Activated CD8-positive, alpha-beta memory T cell treated with anti-CD3 and anti-CD28 coated beads for 24 hours (primary cell): Measurements from ENCODE around the gene EVI2B.
"Not testable (repeated sequence)": the region's sequence is repeated elsewhere in the genome, so short reads cannot be mapped to it uniquely, and the experiment has no call there.

Source experiments
- DNase-seq: peaks from one replicate; pipeline ENCODE4 v3.0.0-alpha.2; 2020

Gene EVI2B, protein sequence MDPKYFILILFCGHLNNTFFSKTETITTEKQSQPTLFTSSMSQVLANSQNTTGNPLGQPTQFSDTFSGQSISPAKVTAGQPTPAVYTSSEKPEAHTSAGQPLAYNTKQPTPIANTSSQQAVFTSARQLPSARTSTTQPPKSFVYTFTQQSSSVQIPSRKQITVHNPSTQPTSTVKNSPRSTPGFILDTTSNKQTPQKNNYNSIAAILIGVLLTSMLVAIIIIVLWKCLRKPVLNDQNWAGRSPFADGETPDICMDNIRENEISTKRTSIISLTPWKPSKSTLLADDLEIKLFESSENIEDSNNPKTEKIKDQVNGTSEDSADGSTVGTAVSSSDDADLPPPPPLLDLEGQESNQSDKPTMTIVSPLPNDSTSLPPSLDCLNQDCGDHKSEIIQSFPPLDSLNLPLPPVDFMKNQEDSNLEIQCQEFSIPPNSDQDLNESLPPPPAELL

DNA sequence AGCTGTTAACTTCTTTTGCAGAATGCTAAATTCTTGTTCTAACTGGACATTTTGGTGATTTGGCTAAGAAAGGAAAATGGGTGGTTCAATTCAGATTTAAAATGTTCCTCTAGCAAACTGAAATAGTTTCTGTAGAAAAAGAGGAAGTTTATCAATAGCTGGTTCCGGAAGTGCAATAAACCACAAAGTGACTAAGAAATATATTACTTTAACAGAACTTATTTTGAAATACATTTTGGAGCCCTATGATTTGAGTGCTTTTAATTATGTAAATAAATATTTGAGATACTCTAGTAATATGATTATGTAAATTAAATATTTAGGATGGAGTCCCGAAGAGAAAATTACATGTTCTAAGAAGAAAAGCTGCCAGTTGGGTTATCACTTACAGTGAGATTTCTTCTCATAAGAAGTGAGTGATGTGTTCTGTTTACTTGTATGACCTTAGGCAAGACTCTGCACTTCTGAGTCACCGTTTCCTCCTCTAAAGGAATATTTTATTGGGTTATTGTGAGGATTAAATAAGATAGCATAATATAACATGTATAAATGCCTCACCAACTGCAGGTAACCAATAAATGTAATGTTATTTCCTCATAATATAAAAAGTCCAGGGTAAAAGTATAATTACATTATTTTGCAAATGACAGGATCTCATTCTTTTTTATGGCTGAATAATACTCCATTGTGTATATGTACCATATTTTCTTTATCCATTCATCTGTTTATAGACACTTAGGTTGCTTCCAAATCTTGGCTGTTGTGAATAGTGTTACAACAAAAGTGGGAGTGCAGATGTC, at the start of gene EVI2B:
TSS of gene EVI2B (minus strand) at position 73 of the 800 bp plus-strand sequence. CDS start 8,445 bp downstream, outside the sequence.
- DNase-seq = no peak

DNA sequence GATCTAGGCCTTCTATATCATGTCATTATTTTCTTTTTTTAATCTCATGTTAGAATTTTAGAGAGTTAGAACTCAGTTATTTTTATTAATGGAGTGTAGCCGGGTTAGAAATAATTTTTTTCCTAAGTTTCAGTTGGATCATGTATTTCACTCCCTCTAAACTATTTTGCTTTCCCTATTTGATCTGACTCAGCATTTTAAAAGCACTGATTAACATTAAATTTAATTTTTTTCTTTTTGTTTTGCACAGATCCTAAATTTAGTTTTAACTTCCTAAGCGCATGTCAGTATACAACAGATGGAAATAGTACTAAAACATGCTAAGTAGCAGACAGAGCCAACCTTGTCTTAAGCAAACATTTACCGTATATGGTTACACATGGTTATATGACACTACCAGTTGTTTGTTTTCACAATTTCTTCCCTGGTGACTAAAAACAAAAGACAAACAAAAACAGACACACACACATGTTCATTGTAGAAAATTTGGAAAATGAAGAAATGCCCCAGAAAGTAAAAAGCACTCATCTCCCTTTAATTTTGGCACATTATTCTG, 44.1 kb upstream of the EVI2B start:
- DNase-seq = no peak

DNA sequence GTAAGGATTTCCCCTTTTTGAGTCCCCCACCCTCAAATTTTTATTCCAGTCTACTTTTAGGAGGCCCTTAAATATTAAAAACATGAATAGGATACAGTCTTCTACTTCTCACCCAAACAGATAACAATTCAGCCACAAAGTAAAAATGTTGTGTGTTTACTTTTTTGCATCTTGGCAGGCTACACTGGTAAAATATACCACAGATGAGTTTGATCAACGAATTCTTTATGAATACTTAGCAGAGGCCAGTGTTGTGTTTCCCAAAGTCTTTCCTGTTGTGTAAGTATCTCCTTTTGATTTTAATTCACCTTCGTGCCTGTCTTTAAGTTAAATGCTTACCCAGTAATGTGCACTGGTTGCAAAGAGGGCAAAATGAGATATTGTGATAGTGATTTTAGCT, 43.2 kb upstream of the EVI2B start:
- DNase-seq = no peak

DNA sequence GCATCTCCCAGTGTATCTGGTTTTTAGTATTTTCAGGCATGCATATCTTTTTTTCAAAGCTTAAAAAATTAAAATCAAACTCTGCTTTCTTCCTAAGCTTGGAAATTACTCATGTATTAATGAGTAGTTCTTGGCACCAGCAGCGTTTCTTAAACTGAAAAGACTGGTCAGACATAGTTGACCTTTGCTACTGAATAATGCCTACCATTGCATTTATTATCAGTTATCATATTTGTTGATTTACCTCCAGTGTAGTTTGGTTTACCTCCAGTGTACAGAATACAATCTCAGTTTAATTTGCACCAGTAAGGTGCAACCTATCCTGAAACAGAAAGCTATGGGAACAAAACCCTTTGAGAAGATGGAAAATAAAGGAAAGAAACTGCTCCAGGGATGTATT, 42.1 kb upstream of the EVI2B start:
- DNase-seq = no peak

DNA sequence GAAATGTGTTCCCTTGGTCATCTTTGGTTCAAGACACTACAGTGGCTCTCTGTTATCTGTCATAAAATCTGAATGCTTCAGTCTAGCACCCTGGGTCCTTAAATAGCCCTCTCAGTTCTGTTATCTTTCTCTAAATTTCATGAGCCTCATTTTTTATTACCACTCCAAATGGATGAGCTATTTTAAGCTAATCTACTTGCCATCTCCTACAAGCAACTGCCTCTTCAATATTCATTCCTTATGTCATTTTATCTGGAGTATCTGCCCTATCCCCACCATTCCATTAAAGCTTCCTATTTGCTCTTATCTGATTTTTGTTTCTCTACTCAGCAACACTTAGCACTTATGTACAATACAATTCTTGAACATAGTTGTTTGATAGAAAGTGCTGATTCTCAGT, 35.6 kb upstream of the EVI2B start:
- DNase-seq = no peak

DNA sequence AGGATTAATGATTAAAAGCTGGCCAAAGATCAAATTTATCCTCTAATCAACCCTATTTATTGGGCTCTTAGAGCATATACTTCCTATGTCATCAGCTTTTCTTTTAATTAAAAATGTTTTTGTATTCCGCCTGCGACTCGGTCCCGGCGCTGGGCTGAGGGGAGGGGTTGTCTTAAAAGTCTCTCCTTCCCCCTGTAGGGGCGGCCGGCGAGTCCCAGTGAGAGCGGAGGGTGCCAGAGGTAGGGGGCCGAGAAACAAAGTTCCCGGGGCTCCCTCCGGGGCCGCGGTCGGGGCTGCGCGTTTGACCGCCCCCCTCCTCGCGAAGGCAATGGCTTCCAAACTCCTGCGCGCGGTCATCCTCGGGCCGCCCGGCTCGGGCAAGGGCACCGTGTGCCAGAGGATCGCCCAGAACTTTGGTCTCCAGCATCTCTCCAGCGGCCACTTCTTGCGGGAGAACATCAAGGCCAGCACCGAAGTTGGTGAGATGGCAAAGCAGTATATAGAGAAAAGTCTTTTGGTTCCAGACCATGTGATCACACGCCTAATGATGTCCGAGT, 31.4 kb upstream of the EVI2B start:
- DNase-seq = not testable (repeated sequence)

DNA sequence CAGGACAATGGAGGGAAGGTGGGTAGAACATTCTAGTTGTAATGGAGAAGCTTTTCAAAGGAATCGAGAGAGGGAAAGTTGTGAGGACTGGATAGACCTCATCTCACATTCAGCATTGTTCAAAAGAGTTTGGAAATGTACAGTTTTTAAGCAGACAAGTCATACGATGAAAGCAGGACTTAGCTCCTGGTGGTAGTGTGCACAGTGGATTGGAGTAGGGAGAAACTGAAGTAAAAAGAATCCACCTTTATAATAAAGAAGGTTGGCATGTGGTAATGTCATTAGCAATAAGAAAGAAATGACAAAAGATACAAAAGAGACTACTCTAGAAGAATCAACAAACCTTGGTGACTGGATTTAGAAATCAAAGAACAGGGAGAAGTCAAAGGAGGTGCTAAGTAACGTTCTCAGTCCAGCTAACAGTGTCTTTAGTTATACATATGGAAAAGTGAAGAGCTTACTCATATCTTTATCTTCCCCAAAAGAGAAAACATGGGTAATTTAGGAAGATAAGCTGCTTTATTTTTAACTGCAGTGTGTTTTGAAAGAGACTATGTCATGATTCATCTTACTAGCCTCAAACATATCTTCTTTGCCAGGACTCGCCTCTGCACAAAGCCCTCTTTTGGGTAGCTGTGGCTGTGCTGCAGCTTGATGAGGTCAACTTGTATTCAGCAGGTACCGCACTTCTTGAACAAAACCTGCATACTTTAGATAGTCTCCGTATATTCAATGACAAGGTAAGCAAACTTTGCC, 26.2 kb upstream of the EVI2B start:
- no peak for DNase-seq

DNA sequence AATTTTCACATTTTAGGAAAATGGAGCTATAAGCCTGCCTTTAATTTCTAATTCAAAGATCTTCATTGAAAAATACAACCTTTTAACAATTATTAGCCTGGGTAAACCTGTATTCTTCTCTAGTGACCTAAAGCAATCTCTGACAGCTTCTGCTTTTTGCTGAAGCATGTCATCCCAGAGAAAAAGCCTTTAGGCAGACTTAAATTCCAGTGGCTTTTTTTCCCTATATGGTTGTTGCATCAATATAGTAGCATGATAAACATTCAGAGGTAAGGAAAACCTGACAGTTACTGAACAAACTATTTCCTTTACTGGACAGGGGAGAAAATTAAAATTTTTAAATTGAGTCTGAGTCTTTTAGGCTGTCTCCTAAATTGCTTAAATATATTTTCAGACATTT, 15.4 kb upstream of the EVI2B start:
- DNase-seq = no peak

DNA sequence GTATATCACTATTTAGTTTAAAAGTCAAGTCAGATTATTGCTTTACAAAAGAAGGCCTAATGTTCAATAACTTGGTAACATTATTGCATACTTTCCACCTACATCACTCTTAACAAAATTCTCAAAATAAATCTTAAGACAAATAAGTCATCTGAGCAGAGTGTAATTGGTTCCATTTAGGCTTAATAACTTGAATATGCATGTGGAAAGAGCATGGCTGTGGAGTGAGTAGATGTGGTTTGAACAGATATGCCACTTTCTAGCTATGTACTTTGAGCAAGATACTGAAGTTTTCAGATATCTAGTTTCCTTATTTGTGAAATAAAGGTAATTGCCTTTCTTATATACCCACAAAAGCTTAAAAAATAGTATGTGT, 14.3 kb upstream of the EVI2B start:
- no peak for DNase-seq

DNA sequence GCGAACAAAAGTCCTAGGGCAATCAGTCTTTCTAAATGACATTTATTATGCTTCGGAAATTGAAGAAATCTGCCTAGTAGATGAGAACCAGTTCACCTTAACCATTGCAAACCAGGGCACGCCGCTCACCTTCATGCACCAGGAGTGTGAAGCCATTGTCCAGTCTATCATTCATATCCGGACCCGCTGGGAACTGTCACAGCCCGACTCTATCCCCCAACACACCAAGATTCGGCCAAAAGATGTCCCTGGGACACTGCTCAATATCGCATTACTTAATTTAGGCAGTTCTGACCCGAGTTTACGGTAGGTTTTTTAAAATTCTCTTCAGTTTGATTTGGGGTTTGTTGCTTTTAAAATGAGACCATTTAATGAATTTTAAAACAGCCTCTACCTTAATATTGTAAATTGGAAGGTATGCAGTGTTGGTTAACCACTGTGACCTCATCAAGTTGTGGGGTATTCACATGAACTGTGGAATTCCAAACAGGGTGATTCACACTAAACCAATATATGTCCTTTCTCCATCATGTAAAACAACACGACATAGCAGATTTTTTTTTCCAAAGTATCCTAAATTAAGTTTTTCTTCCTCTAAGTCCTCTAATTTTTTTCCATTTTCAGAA, 13.8 kb upstream of the EVI2B start:
- DNase-seq = no peak

DNA sequence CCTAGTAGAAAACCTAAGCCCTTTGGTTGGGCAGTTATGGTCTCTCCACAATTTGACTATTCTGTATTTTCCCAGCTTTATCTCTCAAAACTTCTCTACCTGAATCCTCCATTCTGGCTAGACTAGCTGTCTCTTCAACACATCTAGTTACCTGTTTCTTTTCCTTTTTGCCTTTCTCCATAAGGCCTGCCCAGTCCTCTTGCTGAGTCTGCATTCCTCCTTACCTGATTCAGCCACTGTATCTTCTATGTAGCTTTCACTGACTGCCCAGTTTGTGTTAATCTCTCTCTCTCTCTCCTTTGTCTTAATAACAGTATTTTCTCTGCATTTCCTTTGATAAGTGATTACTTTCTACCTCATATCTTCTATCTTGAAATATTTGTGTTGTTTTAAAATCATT, 9.7 kb upstream of the EVI2B start:
- DNase-seq = no peak

DNA sequence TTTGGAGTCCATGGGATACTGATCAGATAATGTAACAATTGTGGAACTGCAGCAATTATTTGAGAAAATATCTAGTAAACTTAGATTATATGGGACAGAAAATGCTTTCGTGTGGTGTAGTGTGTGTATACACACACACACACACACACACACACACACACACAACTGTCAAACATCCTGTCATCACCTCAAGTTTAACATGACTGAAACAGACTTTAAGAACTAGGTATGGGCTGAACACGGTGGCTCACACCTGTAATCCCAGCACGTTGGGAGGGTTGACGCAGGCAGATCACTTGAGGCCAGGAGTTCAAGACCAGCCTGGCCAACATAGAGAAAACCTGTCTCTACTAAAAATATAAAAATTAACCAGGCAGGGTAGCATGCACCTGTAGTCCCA, 8.1 kb upstream of the EVI2B start:
- DNase-seq = no peak

DNA sequence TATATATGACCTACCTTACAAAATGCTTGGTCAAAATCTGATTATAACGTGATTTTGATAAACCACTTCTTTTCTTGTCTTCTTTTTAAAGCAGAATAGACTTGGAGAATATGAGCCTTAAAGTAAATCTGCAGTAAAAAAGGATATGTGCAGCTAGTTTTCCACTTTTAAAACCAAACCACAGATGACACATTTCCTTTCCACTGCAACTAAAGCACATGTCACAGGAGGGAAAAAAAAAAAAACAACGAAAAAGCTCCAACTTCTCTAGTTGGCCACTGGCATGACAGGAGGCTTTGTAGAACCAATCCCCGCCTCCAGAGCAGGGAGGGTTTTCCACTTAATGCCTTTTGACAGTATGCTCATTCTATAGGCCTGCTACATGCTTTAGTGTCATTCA, 7.6 kb upstream of the EVI2B start, which contains the start of gene EVI2A:
TSS of gene EVI2A (minus strand) at position 142 of the 400 bp plus-strand sequence. CDS start 2,609 bp downstream, outside the sequence.
- peak; percentile 75 for DNase-seq

DNA sequence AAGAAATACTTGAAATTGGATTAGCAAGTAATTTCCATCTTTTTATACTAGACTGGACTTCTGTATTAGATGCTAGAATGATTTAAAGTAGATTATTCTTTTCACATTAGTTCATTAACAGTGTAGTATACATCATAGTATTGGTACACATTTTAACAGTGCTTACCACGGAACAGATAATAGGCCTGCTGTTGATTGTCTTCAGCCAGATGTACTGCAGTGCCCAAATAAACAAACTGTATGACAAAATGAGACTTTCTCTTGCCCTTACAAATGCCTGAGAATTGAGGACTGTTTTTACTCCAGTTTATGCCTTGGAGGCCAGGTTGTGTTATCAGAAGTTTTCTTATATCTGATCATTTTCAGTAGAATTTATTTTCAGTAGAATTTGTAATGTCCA, 6.9 kb upstream of the EVI2B start:
- no peak for DNase-seq

DNA sequence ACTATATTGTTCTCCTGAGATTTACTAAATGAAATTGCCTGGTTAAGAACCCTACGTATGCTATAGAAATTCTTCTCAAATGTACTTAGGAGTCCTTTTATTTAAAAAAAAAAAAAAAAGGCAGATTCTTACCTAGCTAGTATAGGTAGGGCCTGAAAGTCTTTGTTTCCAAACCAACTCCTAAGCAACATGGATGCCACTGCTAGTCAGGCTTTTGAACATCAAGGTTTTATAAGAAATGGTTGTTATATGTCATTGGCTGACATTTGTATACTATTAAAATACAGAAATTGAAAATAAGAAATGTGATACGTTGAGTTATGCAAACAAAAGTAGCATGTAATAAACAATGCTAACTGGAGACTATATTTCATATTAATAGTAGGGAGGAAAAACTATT, 6.4 kb upstream of the EVI2B start:
- no peak for DNase-seq

DNA sequence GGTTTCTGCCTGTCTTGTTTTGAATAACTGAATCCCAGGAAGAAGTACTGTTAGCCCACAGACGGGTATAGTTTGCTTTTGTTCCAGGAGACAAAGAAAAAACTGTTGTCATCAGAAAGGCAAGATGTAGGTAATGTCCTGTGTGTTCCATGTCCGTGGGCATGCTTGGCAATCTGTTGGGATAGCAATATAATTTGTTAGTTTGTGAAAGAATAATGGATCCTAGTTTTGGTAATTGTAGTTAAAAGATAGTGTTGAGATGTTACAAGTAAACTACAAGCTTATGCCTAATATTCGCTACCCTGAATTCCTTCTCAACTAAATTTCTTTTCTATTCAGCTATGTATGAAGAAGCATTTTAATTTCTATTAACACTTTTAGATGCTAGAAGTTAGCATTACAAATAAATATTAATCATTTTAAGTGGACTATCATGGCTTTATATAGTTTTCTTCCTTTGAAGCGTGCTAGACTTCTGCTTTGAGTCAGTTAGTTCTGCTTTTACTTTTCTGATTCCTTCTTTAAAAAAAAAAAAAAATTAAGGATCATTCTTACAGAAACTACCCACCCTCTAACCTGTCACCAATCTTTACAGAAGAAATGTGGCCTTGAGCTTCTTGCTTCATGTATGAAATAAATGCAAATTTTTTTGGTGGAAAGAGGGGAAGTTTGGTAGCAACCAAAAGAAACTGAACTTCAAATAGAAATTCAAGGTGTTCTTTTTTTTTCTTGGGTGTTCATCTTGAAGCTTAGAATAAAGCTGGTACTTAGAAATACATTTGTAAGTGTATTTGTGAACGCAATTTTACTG, 5.2 kb upstream of the EVI2B start:
- DNase-seq = no peak

DNA sequence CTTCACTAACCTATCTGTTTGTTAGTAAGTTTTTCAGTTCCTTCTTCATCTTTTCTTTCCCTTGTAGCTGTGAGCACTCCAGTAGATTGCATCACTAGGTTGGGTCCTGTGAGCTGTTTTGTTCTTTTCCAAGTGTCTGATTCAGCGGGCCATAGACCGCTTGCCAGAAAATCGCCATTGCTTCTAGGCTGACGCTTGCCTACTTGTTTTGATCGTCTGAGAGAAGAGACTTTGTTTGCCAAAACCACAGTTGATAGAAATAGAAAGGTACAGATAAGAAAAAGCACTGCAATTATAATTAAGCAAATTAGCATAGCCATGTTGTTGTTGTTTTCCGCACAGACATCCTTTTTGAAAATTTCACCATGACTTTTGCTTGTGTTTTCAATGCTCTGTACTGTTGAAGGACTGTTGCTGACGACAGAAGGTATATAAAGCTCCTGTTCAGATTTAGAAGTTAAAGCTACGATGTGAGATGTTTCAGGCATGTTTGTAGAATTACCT, 4.5 kb upstream of the EVI2B start:
- peak; percentile 66 for DNase-seq

DNA sequence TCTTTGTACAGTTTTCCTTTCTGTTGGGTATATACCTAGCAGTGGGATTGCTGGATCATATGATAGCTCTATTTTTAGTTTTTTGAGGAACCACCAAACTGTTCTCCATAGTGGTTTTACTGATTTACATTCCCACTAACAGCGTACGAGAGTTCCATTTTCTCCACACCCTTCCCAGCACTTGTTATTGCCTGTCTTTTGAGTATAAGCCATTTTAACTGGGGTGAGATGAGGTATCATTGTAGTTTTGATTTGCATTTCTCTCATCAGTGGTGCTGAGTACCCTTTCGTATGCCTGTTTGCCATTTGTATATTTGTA, 887 bp upstream of the EVI2B start:
- DNase-seq = no peak

DNA sequence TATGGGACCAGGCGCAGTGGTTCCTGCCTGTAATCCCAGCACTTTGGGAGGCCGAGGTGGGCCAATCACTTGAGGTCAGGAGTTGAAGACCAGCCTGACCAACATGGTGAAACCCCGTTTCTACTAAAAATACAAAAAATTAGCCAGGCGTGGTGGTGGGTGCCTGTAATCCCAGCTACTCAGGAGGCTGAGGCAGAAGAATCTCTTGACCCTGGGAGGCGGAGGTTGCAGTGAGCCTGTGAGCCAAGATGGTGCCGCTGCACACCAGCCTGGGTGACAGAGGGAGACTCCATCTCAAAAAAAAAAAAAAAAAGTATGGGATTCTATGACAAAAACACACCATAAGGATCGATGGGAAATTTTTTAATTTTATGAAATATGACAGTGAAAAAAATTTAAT, 1.6 kb downstream of the EVI2B start:
- DNase-seq = peak; percentile 66

DNA sequence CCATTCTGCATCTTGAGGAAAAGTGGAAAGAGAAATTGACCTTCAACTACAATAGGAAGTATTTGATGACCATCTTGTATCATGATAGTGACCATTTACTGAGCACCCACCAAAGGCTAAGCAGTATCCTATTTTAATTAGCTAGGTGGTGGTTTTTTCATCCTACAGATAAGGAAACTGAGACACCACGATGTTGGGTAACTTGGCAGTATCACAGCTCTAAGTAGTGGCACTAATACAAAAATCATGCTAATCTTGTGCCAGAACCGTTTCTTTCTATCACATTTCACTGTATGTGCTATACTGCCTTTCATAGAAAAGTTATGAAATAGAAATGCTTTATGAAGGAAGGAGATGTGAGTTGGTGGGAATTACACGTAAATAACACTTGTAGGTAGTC, 2.3 kb downstream of the EVI2B start:
- DNase-seq = no peak

DNA sequence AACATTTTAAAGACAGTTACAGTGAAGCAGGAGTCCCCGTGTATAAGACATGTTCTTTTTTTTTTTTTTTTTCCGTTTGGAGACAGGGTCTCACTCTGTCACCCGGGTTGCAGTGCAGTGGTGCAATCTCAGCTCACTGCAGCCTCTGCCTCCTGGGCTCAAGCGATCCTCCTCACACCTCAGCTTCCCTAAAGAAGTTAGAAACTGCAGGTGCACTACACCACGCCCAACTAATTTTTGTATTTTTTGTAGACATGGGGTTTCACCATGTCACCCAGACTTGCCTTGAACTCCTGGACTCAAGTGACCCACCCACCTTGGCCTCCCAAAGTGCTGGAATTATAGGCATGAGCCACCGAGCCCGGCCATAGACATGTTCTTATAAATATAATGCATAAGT, 3.0 kb downstream of the EVI2B start:
- no peak for DNase-seq
